Stimulated activated CD8-positive, alpha-beta memory T cell treated with anti-CD3 and anti-CD28 coated beads, Interleukin-15, amount 100 ng/mL, for 48 hours (primary cell): Measurements from ENCODE around the gene PTPRU.

Source experiments
- DNase-seq, 2 donors: peaks; one replicate each; pipeline ENCODE4 v3.0.0-alpha.2; 2020; ENCODE audit warnings: low read depth in 2 of 2

The PTPRU gene

DNA sequence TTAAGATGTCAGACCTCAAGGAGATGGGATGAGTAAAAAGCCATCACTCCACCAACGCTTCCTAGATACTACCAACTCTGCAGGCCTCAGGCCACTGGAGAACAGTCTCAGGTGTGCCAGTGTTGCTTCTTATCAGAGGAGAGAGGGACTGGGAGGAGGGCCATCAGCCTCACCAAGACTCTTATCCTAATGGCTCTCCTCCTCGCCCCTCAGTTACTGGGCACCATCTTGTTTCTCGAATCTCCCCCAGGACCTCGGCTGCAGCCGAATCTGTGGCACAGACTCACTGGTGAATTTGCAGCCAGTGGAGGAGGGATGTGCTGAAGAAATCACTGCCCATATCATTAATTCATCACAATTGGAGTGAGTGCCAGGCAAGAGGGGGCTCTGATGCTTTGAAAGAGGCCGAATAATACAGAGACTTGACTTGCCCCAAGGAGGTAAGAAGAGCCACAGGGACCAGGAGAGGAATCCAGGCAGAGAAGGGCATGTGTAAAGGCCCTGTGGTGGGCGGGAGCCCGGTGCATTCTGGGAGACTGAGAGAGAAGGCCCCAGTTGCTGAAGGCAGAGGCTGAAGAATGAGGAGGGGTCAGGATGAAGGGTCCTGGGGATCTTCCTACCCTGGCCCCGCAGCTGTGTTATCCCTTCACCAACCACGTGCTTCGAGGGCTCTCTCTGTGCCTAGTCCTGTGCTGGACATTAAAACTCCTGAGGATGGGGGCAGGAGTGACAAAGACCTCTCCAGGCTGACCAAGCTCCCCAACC lies 129.8 kb downstream of the PTPRU start:
- no peak for DNase-seq

DNA sequence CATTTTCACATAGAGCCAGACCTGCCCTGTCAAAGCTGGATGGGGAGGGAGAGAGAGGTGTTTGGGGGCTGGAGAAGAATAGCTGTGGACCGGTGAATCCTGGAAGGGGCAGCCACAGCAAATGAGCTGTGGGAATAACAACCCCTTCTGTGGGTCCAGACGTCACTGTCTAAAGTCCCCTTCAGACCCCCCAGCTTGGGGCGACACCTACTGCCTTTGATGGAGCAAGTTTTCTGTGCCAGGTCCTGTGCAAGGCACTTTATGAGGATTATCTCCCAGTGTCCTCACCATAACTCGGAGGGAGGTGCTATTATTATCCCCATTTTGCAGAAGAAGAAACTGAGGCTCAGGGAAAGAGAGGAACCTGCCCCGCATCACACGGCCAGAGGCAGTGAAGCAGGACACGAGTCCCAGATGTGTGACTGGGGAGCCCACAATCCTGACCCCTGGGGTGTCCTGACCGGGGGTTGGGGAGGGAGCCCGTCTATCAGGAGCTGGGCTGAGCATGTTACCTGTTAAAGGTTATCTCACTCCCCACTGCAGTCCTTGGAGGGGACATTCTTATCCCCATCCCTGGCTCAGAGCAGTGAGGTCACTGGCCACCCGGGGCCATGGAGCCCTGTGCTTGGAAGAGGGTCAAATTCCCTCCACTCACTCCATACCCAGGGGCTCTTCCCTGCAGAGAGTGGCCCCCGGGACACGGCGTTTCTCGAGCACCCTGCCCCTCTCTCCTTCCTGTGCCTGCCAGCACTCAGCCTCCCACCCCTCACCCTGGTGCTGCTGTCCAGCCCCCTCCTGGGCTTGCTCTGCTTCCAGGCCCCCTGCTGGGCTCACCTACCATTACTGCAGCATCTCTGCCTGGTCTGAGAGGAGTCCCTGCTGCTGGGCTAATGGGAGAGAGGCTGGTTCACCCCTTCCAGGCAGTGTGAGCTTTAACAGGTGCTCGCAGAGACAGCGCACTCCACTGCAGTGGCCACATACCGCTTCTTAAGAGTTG lies 132.9 kb downstream of the PTPRU start:
- DNase-seq = no peak

DNA sequence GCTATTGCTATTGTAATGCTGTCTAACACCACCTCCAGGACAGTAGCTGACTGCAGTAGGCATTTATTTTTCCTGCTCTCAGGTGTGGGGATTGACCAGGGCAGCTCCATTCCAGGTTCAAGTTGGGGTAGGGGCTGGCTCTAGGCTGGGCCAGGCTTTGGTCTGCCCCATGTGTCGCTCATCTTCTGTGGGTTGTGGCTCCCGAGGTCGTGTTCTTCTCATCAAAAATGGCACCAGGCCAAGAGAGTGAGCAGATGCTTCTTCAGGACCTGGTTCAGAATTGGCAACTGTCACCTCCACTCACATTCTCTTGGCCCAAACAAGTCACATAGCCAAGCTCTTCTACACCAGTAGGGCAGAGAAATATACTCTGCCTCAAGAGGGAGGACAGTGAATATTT lies 133.7 kb downstream of the PTPRU start:
- DNase-seq = no peak

DNA sequence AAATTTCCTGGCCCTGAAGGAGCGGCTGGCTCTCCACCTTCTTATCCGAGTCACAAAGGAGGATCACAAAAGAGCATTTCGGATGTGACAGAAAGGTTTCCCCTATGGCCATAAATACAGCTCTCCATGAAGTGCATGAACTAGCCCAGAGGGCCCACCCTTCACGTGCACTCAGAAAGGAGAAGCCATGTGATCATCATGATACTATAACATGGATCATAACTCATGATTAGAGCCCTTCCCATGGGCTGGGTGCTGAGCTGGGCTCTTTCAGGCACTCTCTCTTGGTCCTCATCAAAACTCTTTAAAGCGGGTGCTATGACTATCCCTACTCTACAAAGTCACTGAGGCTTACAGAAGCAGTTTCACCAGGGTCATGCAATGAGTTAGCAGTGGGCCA lies 135.0 kb downstream of the PTPRU start:
- DNase-seq = no peak

DNA sequence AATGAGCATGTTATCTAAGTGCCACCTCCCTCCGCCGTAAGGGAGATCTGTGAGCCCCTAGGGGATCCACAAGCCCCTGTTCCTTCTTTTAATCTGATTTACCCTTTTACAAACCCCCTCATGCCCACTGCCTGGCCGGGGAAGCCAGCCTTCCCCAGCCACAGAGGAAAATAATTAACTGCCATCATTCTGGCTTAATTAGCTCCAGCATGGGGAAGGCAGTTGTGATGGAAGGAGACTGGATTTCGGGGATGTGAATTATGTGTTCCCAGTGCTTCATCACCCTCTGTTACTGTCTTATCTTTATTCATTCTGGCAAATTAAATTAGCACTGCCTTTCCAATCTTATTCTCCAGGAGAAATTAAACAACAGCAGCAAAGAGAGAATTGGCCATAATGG lies 135.8 kb downstream of the PTPRU start:
- DNase-seq = no peak
